ENCODE measurements around the gene PI3. TPM values are rescaled to one million over a fixed set of nuclear protein-coding genes. Genes with fewer than 3 reads are reported as not detected.

The PI3 gene
- total RNA-seq, 2 experiments from 2014 or later = not detected

DNA sequence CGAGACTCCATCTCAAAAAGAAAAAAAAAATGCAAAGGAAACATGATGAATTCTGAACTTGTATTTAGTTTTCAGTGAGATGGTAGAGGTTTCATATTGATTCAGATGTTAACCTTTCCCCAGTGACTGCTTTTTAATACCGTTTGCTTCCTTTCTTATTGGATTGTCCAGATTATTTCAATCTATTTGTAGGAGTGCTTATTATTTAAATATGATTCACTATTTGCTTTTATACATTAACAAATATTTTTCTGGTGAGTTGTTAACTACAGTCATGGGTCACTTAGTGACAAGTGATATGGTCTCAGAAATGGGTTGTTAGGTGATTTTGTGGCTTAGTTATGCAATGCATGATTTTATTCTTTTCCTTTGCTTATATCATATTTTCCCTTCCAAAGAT is 8.4 kb downstream of the PI3 start:
- Mint-ChIP-seq H3K27me3 (no peaks in the 10 kb centered on the region), H3K36me3 (ENCODE audit: low read depth) (no peaks in the 10 kb centered on the region), H3K4me3 (no peak overlapping the region), H3K9me3 (no peaks in the 10 kb centered on the region), H3K27ac (no peak overlapping the region), H3K4me1 (ENCODE audit: low read depth) (no peaks in the 10 kb centered on the region)
- CTCF ChIA-PET = no interaction called here
- no peak for TF ChIP-seq CTCF (IDR thresholded peaks at IDR 0.05)
- intact Hi-C loops (cut with micrococcal nuclease) = no loop called here
- DNase-seq (no peak), ATAC-seq (no peak)
- POLR2A ChIA-PET = no interaction called here

DNA sequence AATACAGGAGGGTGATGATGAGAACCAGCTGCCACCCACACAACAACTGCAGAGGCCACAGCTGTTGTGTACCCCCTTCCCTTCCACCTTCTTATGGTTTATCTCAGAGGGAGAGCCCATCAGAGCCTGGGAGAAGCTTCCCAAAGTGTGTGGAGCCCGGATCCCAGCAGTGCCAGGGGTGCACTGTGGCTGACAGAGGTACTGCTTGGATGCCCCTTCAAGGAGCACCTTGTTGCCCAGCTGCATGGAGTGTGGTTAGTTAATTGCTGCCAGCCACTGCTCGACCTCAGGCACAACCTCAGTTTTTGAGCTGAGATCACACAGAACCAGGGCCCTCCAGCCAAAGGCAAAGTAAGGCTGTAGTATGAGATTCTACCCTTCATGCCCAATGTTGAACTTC is 13.0 kb downstream of the PI3 start:
- DNase-seq (no peak), ATAC-seq (no peak)
- Mint-ChIP-seq H3K27ac (no peak overlapping the region), H3K4me1 (ENCODE audit: low read depth) (no peaks in the 10 kb centered on the region), H3K27me3 (peaks cover 3% of the 10 kb centered on the region), H3K36me3 (ENCODE audit: low read depth) (no peaks in the 10 kb centered on the region), H3K4me3 (no peak overlapping the region), H3K9me3 (no peaks in the 10 kb centered on the region)
- CTCF ChIA-PET = interaction anchor here (1.0 to 2.0 kb wide), 2 partner anchors 49 to 104 kb away, joined by 3 to 9 read pairs; no protein-coding TSS in a partner anchor
- POLR2A ChIA-PET = interaction anchor here (0.8 kb wide), 1 partner anchor 9 kb away, joined by 3 read pairs; no protein-coding TSS in a partner anchor
- no peak for TF ChIP-seq CTCF (IDR thresholded peaks at IDR 0.05)
- intact Hi-C loops (cut with micrococcal nuclease) = no loop called here

DNA sequence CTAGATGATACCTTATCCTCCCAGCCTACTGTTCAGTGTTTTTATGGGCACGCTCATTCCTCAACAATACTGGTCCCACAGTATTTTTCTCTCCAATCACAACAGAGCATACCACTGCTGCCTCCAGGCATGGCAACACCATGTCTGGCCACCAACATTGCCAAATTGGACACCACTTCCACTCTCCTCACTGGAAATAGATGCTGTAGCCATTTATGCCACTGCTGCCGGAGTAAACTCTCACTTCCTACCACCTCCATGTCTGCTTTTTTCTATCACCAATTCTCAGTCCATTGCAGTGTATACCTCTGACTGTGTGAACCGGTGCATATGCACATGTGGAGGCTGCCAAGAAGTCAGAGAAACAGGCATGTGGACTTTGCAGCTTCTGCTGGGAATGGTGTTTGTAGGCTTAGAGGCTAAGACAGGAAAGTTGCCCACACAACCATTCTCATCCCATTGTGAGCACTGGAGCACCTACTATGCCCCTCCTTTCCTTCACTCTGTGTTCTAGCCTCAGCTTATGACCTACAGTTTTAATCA is 14.4 kb downstream of the PI3 start:
- Mint-ChIP-seq H3K27ac (no peak overlapping the region), H3K4me1 (ENCODE audit: low read depth) (no peaks in the 10 kb centered on the region), H3K9me3 (no peaks in the 10 kb centered on the region), H3K4me3 (no peak overlapping the region), H3K27me3 (peaks cover 4% of the 10 kb centered on the region), H3K36me3 (ENCODE audit: low read depth) (no peaks in the 10 kb centered on the region)
- DNase-seq (no peak), ATAC-seq (no peak)
- intact Hi-C loops (cut with micrococcal nuclease) = no loop called here
- ChIA-PET CTCF (no interaction called here), POLR2A (no interaction called here)
- TF ChIP-seq CTCF (IDR thresholded peaks at IDR 0.05) = no peak

GRCh38 chr20:45189861-45190260 is 15.2 kb downstream of the PI3 start:
- CTCF ChIA-PET = interaction anchor here (1.2 kb wide), 1 partner anchor 51 kb away, joined by 3 read pairs; no protein-coding TSS in a partner anchor
- intact Hi-C loops (cut with micrococcal nuclease) = no loop called here
- TF ChIP-seq CTCF (IDR thresholded peaks at IDR 0.05) = no peak
- Mint-ChIP-seq H3K9me3 (no peaks in the 10 kb centered on the region), H3K4me3 (no peak overlapping the region), H3K36me3 (ENCODE audit: low read depth) (no peaks in the 10 kb centered on the region), H3K27me3 (peaks cover 5% of the 10 kb centered on the region), H3K4me1 (ENCODE audit: low read depth) (no peaks in the 10 kb centered on the region), H3K27ac (no peak overlapping the region)
- POLR2A ChIA-PET = no interaction called here
- DNase-seq = no peak
- ATAC-seq = no peak

DNA sequence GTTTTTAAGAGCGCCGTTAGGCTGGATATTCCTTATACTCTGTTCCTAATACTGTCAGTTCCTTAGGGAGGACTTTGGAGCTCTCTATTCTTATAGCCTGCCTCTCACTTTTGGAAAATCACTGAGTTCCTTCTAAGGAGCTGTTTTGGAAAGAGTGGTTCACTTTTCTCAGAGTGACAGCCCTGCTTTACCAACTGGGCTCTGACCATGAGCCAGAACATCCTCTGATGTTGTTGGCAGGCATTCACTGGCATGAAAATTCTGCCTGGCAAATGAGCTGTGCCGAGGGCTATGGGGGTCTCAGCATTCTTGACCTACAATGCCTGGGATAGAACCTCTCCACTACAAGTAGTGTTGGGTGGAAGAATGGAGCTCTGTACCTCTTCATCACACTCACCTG is 17.2 kb downstream of the PI3 start:
- ATAC-seq (no peak), DNase-seq (no peak)
- peaks cover 8% of the 10 kb centered on the region for H3K27me3 Mint-ChIP-seq
- TF ChIP-seq CTCF (IDR thresholded peaks at IDR 0.05) = no peak
- no peak overlapping the region for H3K27ac Mint-ChIP-seq
- POLR2A ChIA-PET = no interaction called here
- H3K4me3 Mint-ChIP-seq = no peak overlapping the region
- no peaks in the 10 kb centered on the region for H3K36me3 Mint-ChIP-seq (ENCODE audit: low read depth)
- CTCF ChIA-PET = no interaction called here
- no peaks in the 10 kb centered on the region for H3K9me3 Mint-ChIP-seq
- intact Hi-C loops (cut with micrococcal nuclease) = no loop called here
- H3K4me1 Mint-ChIP-seq (ENCODE audit: low read depth) = no peaks in the 10 kb centered on the region

All from activated CD8-positive, alpha-beta T cell treated with anti-CD3 and anti-CD28 coated beads for 36 hours (primary cell).